ENCODE results near the gene TAF6. TPM values are rescaled to one million over a fixed set of nuclear protein-coding genes. Genes with fewer than 3 reads are reported as not detected.

Gene TAF6
- total RNA-seq, 3 donors from 2014 or later, result 31.5 to 35.0 (median 34.4) TPM

DNA sequence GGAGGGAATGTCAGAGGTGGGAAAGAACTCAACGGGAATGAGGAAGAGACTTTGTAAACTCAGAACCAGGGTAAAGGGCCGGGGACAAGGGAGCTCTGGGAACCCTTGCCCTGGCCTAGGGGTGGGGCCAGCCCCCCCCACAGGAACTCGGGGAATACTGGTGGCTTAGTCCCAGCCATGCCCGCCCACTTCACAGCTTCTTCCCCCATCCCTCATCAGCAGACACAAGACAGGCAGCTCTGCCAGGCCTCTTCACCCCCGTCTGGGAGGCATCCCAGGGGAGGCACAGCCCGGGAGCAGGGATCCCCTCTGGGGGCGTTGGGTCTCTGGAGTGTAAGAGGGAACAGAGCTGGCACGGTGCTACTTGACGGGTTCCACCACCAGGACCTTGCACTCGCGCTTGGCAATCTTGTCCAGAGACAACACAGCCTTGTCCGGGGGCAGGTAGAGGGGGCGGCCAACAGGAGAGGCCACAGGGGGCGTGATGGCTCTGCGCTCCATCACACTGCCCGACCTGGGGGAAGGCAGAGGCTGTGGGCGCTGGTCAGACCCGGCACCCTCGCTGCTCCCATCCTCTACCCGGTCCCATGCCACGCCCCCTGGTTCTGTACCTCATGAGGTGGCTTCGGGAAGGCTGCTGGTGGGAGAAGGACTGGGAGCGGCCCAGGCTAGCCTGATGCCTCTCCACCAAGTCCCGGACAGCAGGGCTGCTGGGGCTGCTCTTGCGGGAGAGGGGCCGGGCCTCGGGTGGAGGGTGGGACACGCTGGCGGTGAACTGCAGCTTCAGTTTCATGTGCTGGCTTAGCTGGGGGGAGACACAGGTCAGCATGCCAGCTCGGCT lies 35.7 kb upstream of the TAF6 start:
- Histone ChIP-seq H3K27ac (peak overlapping the region; percentile 25), H3K4me3 (no peak overlapping the region), H3K9me3 (no peaks in the 10 kb centered on the region), H3K36me3 (no peaks in the 10 kb centered on the region), H3K27me3 (no peaks in the 10 kb centered on the region), H3K4me1 (peaks cover 9 to 13% of the 10 kb centered on the region in 2 donors)
- no peak for DNase-seq (ENCODE audit: low spot score in 2 of 2)
- TF ChIP-seq POLR2AphosphoS5 (IDR thresholded peaks at IDR 0.05) (no peak), CTCF (IDR thresholded peaks at IDR 0.05) (no peak), POLR2A (IDR thresholded peaks at IDR 0.05) (no peak)
- intact Hi-C loops (cut with DNase I; ENCODE audit: low total_unique reads), result no loop called here

- Histone ChIP-seq H3K9me3 (no peaks in the 10 kb centered on the region), H3K27me3 (no peaks in the 10 kb centered on the region), H3K36me3 (no peaks in the 10 kb centered on the region), H3K27ac (peak overlapping the region in 1 of 2 donors; percentile 25), H3K4me3 (no peak overlapping the region), H3K4me1 (peaks cover 13 to 16% of the 10 kb centered on the region in 2 donors)
- intact Hi-C loops (cut with DNase I; ENCODE audit: low total_unique reads), result no loop called here
- TF ChIP-seq POLR2AphosphoS5 (IDR thresholded peaks at IDR 0.05) (no peak), POLR2A (IDR thresholded peaks at IDR 0.05) (no peak), CTCF (IDR thresholded peaks at IDR 0.05) (no peak)
- no peak for DNase-seq (ENCODE audit: low spot score in 2 of 2)
Measured at GRCh38 chr7:100153708-100154535, 34.8 kb upstream of the TAF6 start.

DNA sequence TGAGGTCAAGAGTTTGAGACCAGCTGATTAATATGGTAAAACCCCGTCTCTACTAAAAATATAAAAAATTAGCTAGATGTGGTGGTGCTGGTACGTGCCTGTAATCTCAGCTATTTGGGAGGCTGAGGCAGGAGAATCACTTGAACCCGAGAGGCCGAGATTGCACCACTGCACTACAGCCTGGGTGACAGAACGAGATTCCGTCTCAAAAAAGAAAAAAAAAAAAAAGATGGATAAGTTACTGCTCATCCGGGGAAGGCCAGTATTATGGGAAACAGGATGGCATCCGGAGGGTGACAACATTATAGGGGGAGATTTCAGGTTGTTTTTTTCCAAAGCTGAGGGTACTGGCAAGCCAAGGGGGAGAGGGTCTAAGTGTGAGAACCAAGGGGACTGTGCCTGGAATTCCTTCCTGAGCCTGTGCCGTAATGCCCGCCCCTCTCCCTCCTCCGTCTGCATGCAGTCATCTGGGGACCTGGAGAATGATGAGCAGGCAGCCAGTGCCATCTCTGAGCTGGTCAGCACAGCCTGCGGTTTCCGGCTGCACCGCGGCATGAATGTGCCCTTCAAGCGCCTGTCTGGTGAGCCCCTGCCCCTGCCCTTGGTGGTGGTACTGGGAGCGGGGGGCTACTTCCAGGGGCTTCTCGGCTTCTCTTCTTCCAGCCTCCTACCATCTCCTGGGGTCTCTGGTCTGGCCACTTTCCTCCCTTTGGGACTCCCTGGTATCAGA lies 33.9 kb upstream of the TAF6 start:
- no peak for DNase-seq (ENCODE audit: low spot score in 2 of 2)
- intact Hi-C loops (cut with DNase I; ENCODE audit: low total_unique reads), result no loop called here
- no peak for TF ChIP-seq POLR2A (IDR thresholded peaks at IDR 0.05)
- no peak for TF ChIP-seq CTCF (IDR thresholded peaks at IDR 0.05)
- no peak for TF ChIP-seq POLR2AphosphoS5 (IDR thresholded peaks at IDR 0.05)
- Histone ChIP-seq H3K27ac (no peak overlapping the region), H3K9me3 (no peaks in the 10 kb centered on the region), H3K4me3 (no peak overlapping the region), H3K36me3 (no peaks in the 10 kb centered on the region), H3K27me3 (no peaks in the 10 kb centered on the region), H3K4me1 (peaks cover 13 to 16% of the 10 kb centered on the region in 2 donors)

DNA sequence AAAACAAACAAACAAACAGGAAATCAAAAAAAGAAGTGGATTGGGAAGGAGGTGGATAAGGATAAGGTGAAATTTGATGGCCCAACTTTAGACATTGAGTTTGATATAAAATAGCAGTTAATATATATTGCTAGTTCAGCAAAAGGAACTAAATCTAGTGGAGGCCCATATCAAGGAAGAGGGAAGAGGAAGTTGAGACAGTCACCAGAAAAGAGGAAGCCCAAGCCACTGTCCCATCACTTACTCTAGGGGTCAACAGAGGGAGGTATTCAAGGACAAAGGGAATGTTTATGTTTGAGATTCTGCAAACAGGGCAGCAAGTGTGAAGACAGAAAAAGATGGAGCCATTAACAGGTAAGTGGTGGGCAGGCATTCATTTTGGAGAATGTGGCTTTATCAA lies 33.2 kb upstream of the TAF6 start:
- H3K4me1 ChIP-seq, result peaks cover 8 to 10% of the 10 kb centered on the region in 2 donors
- intact Hi-C loops (cut with DNase I; ENCODE audit: low total_unique reads), result no loop called here
- no peaks in the 10 kb centered on the region for H3K27me3 ChIP-seq
- no peak for DNase-seq (ENCODE audit: low spot score in 2 of 2)
- no peak overlapping the region for H3K4me3 ChIP-seq
- H3K36me3 ChIP-seq, result no peaks in the 10 kb centered on the region
- H3K27ac ChIP-seq, result no peak overlapping the region
- TF ChIP-seq CTCF (IDR thresholded peaks at IDR 0.05) (no peak), POLR2A (IDR thresholded peaks at IDR 0.05) (no peak), POLR2AphosphoS5 (IDR thresholded peaks at IDR 0.05) (no peak)
- H3K9me3 ChIP-seq, result no peaks in the 10 kb centered on the region

Data from breast epithelium (tissue), 4 donors.